Measurements from ENCODE around the gene RNASE13. TPM values are rescaled to one million over a fixed set of nuclear protein-coding genes. Genes with fewer than 3 reads are reported as not detected.

The RNASE13 gene
- total and polyA plus RNA-seq, 2 of the 4 experiments (the other 2 are of a cell fraction): not detected

DNA sequence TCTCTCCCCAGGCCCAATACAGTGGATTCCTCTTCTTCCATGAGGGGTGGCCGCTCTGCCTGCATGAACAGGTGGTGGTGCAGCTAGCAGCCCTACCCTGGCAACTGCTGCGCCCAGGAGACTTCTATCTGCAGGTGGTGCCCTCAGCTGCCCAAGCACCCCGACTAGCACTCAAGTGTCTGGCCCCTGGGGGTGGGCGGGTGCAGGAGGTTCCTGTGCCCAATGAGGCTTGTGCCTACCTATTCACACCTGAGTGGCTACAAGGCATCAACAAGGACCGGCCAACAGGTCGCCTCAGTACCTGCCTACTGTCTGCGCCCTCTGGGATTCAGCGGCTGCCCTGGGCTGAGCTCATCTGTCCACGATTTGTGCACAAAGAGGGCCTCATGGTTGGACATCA lies 39.3 kb upstream of the RNASE13 start:
- Histone ChIP-seq H3K4me1 (ENCODE audit: control insufficient read depth, insufficient read depth, low read length) (peaks cover 17% of the 10 kb centered on the region), H2AFZ (replicated peaks; ENCODE audit: low read length, poor library complexity) (no peak overlapping the region), H2BK5ac (ENCODE audit: low read depth, low read length, poor library complexity, severe bottlenecking) (no peak overlapping the region), H3K27ac (ENCODE audit: insufficient read depth, low read length) (no peak overlapping the region), H3K56ac (ENCODE audit: extremely low read depth, insufficient read depth, low read length) (no peak overlapping the region), H2BK15ac (ENCODE audit: low read depth, low read length) (no peak overlapping the region), H3K79me1 (ENCODE audit: low read depth in 1 of 2, low read length in 2 of 2) (peaks cover 29 to 61% of the 10 kb centered on the region in 2 experiments), H4K5ac (ENCODE audit: low read depth, low read length) (no peak overlapping the region), H2BK20ac (ENCODE audit: low read depth, low read length) (no peak overlapping the region), H3K4me2 (ENCODE audit: low read depth, low read length) (no peak overlapping the region), H2AK9ac (replicated peaks; ENCODE audit: low read depth, low read length, poor library complexity) (no peak overlapping the region), H3K4me3 (ENCODE audit: insufficient read depth, low read depth, low read length) (no peak overlapping the region), H3K9ac (ENCODE audit: low read depth, low read length) (no peak overlapping the region), H2BK120ac (ENCODE audit: low read depth, low read length) (no peak overlapping the region), H2AK5ac (ENCODE audit: low read depth, low read length) (no peak overlapping the region), H4K91ac (ENCODE audit: insufficient read depth, low read depth, low read length) (no peak overlapping the region), H3K9me1 (ENCODE audit: insufficient read depth, low read length) (peaks cover 10% of the 10 kb centered on the region), H3K14ac (replicated peaks; ENCODE audit: low read depth, low read length) (no peak overlapping the region), H3K18ac (ENCODE audit: low read depth, low read length) (no peak overlapping the region), H4K20me1 (ENCODE audit: insufficient read depth, low read length) (peaks cover 10% of the 10 kb centered on the region), H3K23ac (ENCODE audit: low read depth, low read length) (no peak overlapping the region), H3K36me3 (ENCODE audit: control insufficient read depth, insufficient read depth, low read length) (peaks cover 57% of the 10 kb centered on the region), H3K4ac (ENCODE audit: low read depth, low read length) (no peak overlapping the region), H3K27me3 (ENCODE audit: control insufficient read depth, insufficient read depth, low read length) (no peaks in the 10 kb centered on the region), H4K8ac (ENCODE audit: low read depth in 2 of 2, low read length in 2 of 2) (no peak overlapping the region), H3K9me3 (ENCODE audit: control insufficient read depth, insufficient read depth, low read length) (no peaks in the 10 kb centered on the region)
- ATAC-seq (ENCODE audit: low read depth) (no peak), DNase-seq (no peak)
- BruUV-seq (replicated peaks): no TSS peak
- CTCF ChIA-PET: no interaction called here
- POLR2A ChIA-PET (ENCODE audit: unreplicated experiment): no interaction called here
- dilution Hi-C loops (cut with HindIII; ENCODE audit: low sequenced_read_pairs, unreplicated experiment) (no loop called here), in situ Hi-C loops (cut with MboI; ENCODE audit: low sequenced_read_pairs) (no loop called here), intact Hi-C loops (cut with micrococcal nuclease) (no loop called here)
- TF ChIP-seq RFX5 (IDR thresholded peaks at IDR 0.05; ENCODE audit: low read depth, low read length): no peak
- no peak for TF ChIP-seq MAFK (IDR thresholded peaks at IDR 0.05; ENCODE audit: low read depth, low read length)
- TF ChIP-seq CEBPB (IDR thresholded peaks at IDR 0.05; ENCODE audit: low read depth, low read length): no peak
- TF ChIP-seq CHD1 (IDR thresholded peaks at IDR 0.05; ENCODE audit: low read depth, low read length): no peak
- TF ChIP-seq, protein P1, sequence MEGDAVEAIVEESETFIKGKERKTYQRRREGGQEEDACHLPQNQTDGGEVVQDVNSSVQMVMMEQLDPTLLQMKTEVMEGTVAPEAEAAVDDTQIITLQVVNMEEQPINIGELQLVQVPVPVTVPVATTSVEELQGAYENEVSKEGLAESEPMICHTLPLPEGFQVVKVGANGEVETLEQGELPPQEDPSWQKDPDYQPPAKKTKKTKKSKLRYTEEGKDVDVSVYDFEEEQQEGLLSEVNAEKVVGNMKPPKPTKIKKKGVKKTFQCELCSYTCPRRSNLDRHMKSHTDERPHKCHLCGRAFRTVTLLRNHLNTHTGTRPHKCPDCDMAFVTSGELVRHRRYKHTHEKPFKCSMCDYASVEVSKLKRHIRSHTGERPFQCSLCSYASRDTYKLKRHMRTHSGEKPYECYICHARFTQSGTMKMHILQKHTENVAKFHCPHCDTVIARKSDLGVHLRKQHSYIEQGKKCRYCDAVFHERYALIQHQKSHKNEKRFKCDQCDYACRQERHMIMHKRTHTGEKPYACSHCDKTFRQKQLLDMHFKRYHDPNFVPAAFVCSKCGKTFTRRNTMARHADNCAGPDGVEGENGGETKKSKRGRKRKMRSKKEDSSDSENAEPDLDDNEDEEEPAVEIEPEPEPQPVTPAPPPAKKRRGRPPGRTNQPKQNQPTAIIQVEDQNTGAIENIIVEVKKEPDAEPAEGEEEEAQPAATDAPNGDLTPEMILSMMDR (conservative IDR thresholded peaks at IDR 0.05; ENCODE audit: low read depth, low read length): no peak
- TF ChIP-seq, protein P2, sequence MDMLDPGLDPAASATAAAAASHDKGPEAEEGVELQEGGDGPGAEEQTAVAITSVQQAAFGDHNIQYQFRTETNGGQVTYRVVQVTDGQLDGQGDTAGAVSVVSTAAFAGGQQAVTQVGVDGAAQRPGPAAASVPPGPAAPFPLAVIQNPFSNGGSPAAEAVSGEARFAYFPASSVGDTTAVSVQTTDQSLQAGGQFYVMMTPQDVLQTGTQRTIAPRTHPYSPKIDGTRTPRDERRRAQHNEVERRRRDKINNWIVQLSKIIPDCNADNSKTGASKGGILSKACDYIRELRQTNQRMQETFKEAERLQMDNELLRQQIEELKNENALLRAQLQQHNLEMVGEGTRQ (IDR thresholded peaks at IDR 0.05; ENCODE audit: low read depth, low read length): no peak
- no peak for TF ChIP-seq MAZ (IDR thresholded peaks at IDR 0.05; ENCODE audit: borderline replicate concordance, low read depth, low read length)
- TF ChIP-seq, protein P3, sequence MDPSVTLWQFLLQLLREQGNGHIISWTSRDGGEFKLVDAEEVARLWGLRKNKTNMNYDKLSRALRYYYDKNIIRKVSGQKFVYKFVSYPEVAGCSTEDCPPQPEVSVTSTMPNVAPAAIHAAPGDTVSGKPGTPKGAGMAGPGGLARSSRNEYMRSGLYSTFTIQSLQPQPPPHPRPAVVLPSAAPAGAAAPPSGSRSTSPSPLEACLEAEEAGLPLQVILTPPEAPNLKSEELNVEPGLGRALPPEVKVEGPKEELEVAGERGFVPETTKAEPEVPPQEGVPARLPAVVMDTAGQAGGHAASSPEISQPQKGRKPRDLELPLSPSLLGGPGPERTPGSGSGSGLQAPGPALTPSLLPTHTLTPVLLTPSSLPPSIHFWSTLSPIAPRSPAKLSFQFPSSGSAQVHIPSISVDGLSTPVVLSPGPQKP (IDR thresholded peaks at IDR 0.05; ENCODE audit: borderline replicate concordance, low read depth, low read length): no peak
- no peak for TF ChIP-seq RCOR1 (IDR thresholded peaks at IDR 0.05; ENCODE audit: insufficient replicate concordance, low read length)
- TF ChIP-seq POLR2A (IDR thresholded peaks at IDR 0.05; ENCODE audit: low read depth, low read length): no peak
- TF ChIP-seq NFE2L2 (IDR thresholded peaks at IDR 0.05; ENCODE audit: low read depth, low read length): no peak
- TF ChIP-seq FOS (IDR thresholded peaks at IDR 0.05; ENCODE audit: low read depth, low read length): no peak
- TF ChIP-seq BHLHE40 (IDR thresholded peaks at IDR 0.05; ENCODE audit: low read depth, low read length): no peak
- no peak for TF ChIP-seq MXI1 (IDR thresholded peaks at IDR 0.05; ENCODE audit: borderline replicate concordance, low read depth, low read length)
- TF ChIP-seq SMC3 (IDR thresholded peaks at IDR 0.05; ENCODE audit: low read depth, low read length): no peak
- no peak for TF ChIP-seq RAD21 (IDR thresholded peaks at IDR 0.05; ENCODE audit: low read length)
- 92% methylated on average over 7 of the region's 9 CpGs; no CpG with 5 or more reads in 1 of the 2 experiments for WGBS, 2 experiments (ENCODE audit: extremely low coverage in 2 of 2, insufficient read length in 1 of 2)

Data from IMR-90 (cell line).